DND-41 (cell line): ENCODE data around the gene TAF6.
A peak's percentile ranks its signal among the peaks of the same experiment; 100 is the strongest.

Experiments
- ATAC-seq: fragments of 200-7000 bp; cut with Tn5 transposase; 3 replicates; pipeline ENCODE4 v1.9.1; 2021; ENCODE audit warnings: low read depth; ENCODE audit not compliant: insufficient read depth
- DNase-seq: peaks from one replicate; pipeline ENCODE4 v3.0.0-alpha.2; 2020
- H2AFZ ChIP-seq: 2 replicates; pipeline ENCODE4 v1.6.0; 2012; ENCODE audit warnings: low read depth, low read length
- H3K27ac ChIP-seq: 2 replicates; pipeline ENCODE4 v1.5.1; 2012; ENCODE audit warnings: low read length, inconsistent platforms
- H3K27me3 ChIP-seq: fragments of 200-600 bp; sonication (generic); 2 replicates; pipeline ENCODE4 v1.6.0; 2012; ENCODE audit warnings: low read length, mild to moderate bottlenecking, inconsistent platforms; ENCODE audit not compliant: insufficient read depth, poor library complexity
- H3K36me3 ChIP-seq: 2 replicates; pipeline ENCODE4 v1.5.1; 2012; ENCODE audit warnings: low read length, inconsistent platforms; ENCODE audit not compliant: insufficient read depth
- H3K4me1 ChIP-seq: 2 replicates; pipeline ENCODE4 v1.5.1; 2012; ENCODE audit warnings: mild to moderate bottlenecking, low read length; ENCODE audit not compliant: insufficient read depth
- H3K4me2 ChIP-seq: 2 replicates; pipeline ENCODE4 v1.6.0; 2012; ENCODE audit warnings: mild to moderate bottlenecking, moderate library complexity, low read length, inconsistent platforms; ENCODE audit not compliant: insufficient read depth
- H3K4me3 ChIP-seq, 2 experiments: fragments of 200-600 bp in 1 of 2; shearing (Covaris generic) in 1 of 2; 2 replicates each; pipeline ENCODE4 v1.5.1; 2012 to 2016; ENCODE audit warnings: inconsistent platforms in 2 of 2, low read length in 2 of 2, mild to moderate bottlenecking in 2 of 2, low read depth in 1 of 2, moderate library complexity in 1 of 2
- H3K79me2 ChIP-seq: 2 replicates; pipeline ENCODE4 v1.6.0; 2012; ENCODE audit warnings: low read length, inconsistent platforms; ENCODE audit not compliant: insufficient read depth
- H3K9ac ChIP-seq: 2 replicates; pipeline ENCODE4 v1.6.0; 2012; ENCODE audit warnings: low read depth, mild to moderate bottlenecking, inconsistent platforms, low read length, moderate library complexity
- H3K9me3 ChIP-seq: 2 replicates; pipeline ENCODE4 v1.5.1; 2012; ENCODE audit warnings: low read length, moderate library complexity, mild to moderate bottlenecking, inconsistent platforms; ENCODE audit not compliant: insufficient read depth, severe bottlenecking
- H4K20me1 ChIP-seq: 2 replicates; pipeline ENCODE4 v1.6.0; 2012; ENCODE audit warnings: low read length; ENCODE audit not compliant: insufficient read depth
- CTCF ChIP-seq: IDR thresholded peaks from 2 replicates; pipeline ENCODE4 v1.5.1; 2012; ENCODE audit warnings: borderline replicate concordance, low read length, moderate library complexity, mild to moderate bottlenecking; ENCODE audit not compliant: poor library complexity, severe bottlenecking; ENCODE audit errors: extremely low read depth
- EZH2 ChIP-seq: IDR thresholded peaks from 3 replicates; pipeline ENCODE4 v1.6.1; 2012; ENCODE audit warnings: borderline replicate concordance, low read depth, mild to moderate bottlenecking, moderate library complexity, low read length, inconsistent platforms; ENCODE audit not compliant: severe bottlenecking

The TAF6 gene

GRCh38 chr7:100141555-100141949, 22.4 kb upstream of the TAF6 start:
- no peak for DNase-seq
- Histone ChIP-seq H2AFZ (no peak overlapping the region), H3K9ac (no peak overlapping the region), H3K27me3 (no peaks in the 10 kb centered on the region), H3K79me2 (no peaks in the 10 kb centered on the region), H3K9me3 (no peaks in the 10 kb centered on the region), H4K20me1 (no peaks in the 10 kb centered on the region), H3K4me1 (no peaks in the 10 kb centered on the region), H3K4me2 (no peak overlapping the region), H3K36me3 (no peaks in the 10 kb centered on the region), H3K4me3 (no peak overlapping the region), H3K27ac (no peak overlapping the region)
- no peak for ATAC-seq
- TF ChIP-seq CTCF (no peak), EZH2 (no peak)

GRCh38 chr7:100137851-100138760, 18.9 kb upstream of the TAF6 start:
- H3K9me3 ChIP-seq = no peaks in the 10 kb centered on the region
- ATAC-seq (no peak), DNase-seq (no peak)
- no peaks in the 10 kb centered on the region for H3K27me3 ChIP-seq
- H3K9ac ChIP-seq = no peak overlapping the region
- no peak overlapping the region for H3K4me3 ChIP-seq
- H3K36me3 ChIP-seq = no peaks in the 10 kb centered on the region
- H4K20me1 ChIP-seq = no peaks in the 10 kb centered on the region
- TF ChIP-seq EZH2 (no peak), CTCF (no peak)
- H3K79me2 ChIP-seq = no peaks in the 10 kb centered on the region
- no peak overlapping the region for H2AFZ ChIP-seq
- no peak overlapping the region for H3K4me2 ChIP-seq
- H3K4me1 ChIP-seq = no peaks in the 10 kb centered on the region
- no peak overlapping the region for H3K27ac ChIP-seq

GRCh38 chr7:100132697-100133151, 13.6 kb upstream of the TAF6 start:
- no peak overlapping the region for H3K4me3 ChIP-seq
- DNase-seq = peak; percentile 76
- TF ChIP-seq CTCF = peak; percentile 94
- no peak for TF ChIP-seq EZH2
- H3K4me1 ChIP-seq = peaks cover 23% of the 10 kb centered on the region
- H3K79me2 ChIP-seq = no peaks in the 10 kb centered on the region; the same call in 1 of the 2 replicates
- no peaks in the 10 kb centered on the region for H3K9me3 ChIP-seq
- H4K20me1 ChIP-seq = no peaks in the 10 kb centered on the region
- H3K27ac ChIP-seq = no peak overlapping the region
- H3K9ac ChIP-seq = no peak overlapping the region
- H2AFZ ChIP-seq = no peak overlapping the region
- peak; percentile 81 for ATAC-seq
- H3K4me2 ChIP-seq = no peak overlapping the region
- H3K27me3 ChIP-seq = no peaks in the 10 kb centered on the region
- H3K36me3 ChIP-seq = no peaks in the 10 kb centered on the region
